IPS-20b (cell line): Measurements from ENCODE around the gene COX20.
"Not testable (repeated sequence)": the region's sequence is repeated elsewhere in the genome, so short reads cannot be mapped to it uniquely, and the experiment has no call there.

Source experiments
- H3K27ac ChIP-seq: one replicate; pipeline ENCODE4 v1.5.1; 2013; ENCODE audit warnings: low read length
- H3K27me3 ChIP-seq: 2 replicates; pipeline ENCODE4 v1.6.1; 2013; ENCODE audit warnings: mild to moderate bottlenecking, low read length, inconsistent platforms; ENCODE audit not compliant: insufficient read depth
- H3K36me3 ChIP-seq: 2 replicates; pipeline ENCODE4 v1.6.1; 2013; ENCODE audit warnings: low read depth, mild to moderate bottlenecking, inconsistent platforms, low read length, moderate library complexity; ENCODE audit not compliant: insufficient read depth
- H3K4me1 ChIP-seq: 2 replicates; pipeline ENCODE4 v1.6.1; 2013; ENCODE audit warnings: mild to moderate bottlenecking, control low read depth, inconsistent platforms, low read length, moderate library complexity; ENCODE audit not compliant: insufficient read depth
- H3K4me3 ChIP-seq: 2 replicates; pipeline ENCODE4 v1.5.1; 2013; ENCODE audit warnings: mild to moderate bottlenecking, low read length, inconsistent platforms
- H3K9ac ChIP-seq: 2 replicates; pipeline ENCODE4 v1.6.1; 2013; ENCODE audit warnings: low read depth, mild to moderate bottlenecking, inconsistent platforms, low read length, moderate library complexity
- H3K9me3 ChIP-seq: 2 replicates; pipeline ENCODE4 v1.6.1; 2013; ENCODE audit warnings: mild to moderate bottlenecking, low read depth, low read length, inconsistent platforms; ENCODE audit not compliant: insufficient read depth

The COX20 gene

DNA sequence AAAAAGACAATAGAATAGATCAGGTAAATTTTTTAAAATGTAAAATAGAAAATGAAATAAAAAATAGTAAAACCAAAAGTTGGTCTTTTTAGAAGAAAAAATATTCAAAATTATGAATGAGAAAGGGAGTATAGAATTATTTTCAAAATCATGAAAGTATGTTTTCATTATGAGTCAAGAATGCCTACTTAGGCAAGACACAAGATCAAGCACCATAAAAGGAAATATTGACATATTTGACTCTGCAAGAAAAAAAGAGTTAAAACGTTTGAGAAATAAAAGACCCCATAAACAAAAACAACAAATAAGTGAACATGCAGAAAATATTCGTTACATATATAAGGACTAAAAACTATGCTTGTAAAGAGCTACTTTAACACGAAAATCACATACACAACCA lies 4.8 kb upstream of the COX20 start:
- Histone ChIP-seq H3K9ac (no peak overlapping the region), H3K9me3 (no peaks in the 10 kb centered on the region), H3K4me3 (no peak overlapping the region), H3K36me3 (no peaks in the 10 kb centered on the region; the same call in 1 of the 2 replicates), H3K27ac (no peak overlapping the region), H3K4me1 (peaks cover 7% of the 10 kb centered on the region; the same call in 1 of the 2 replicates), H3K27me3 (no peaks in the 10 kb centered on the region)

DNA sequence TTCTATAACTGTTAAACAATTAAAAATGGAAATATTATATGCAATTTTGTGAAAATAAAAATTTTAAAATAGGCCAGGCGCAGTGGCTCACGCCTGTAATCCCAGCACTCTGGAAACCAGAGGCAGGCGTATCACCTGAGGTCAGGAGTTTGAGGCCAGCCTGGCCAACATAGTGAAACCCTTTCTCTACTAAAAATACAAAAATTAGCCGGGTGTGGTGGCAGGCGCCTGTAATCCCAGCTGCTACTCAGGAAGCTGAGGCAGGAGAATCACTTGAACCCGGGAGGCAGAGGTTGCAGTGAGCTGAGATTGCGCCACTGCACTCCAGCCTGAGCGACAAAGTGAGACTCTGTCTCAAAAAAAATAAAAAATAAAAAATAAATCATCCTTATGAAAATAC lies 2.2 kb upstream of the COX20 start:
- H3K4me1 ChIP-seq: peaks cover 11% of the 10 kb centered on the region; the same call in 1 of the 2 replicates
- not testable (repeated sequence) for H3K36me3 ChIP-seq, H3K27ac ChIP-seq, H3K27me3 ChIP-seq, H3K9me3 ChIP-seq
- peak overlapping the region; percentile 70; the same call in 1 of the 2 replicates for H3K4me3 ChIP-seq
- H3K9ac ChIP-seq: peak overlapping the region; percentile 96; the same call in 1 of the 2 replicates

DNA sequence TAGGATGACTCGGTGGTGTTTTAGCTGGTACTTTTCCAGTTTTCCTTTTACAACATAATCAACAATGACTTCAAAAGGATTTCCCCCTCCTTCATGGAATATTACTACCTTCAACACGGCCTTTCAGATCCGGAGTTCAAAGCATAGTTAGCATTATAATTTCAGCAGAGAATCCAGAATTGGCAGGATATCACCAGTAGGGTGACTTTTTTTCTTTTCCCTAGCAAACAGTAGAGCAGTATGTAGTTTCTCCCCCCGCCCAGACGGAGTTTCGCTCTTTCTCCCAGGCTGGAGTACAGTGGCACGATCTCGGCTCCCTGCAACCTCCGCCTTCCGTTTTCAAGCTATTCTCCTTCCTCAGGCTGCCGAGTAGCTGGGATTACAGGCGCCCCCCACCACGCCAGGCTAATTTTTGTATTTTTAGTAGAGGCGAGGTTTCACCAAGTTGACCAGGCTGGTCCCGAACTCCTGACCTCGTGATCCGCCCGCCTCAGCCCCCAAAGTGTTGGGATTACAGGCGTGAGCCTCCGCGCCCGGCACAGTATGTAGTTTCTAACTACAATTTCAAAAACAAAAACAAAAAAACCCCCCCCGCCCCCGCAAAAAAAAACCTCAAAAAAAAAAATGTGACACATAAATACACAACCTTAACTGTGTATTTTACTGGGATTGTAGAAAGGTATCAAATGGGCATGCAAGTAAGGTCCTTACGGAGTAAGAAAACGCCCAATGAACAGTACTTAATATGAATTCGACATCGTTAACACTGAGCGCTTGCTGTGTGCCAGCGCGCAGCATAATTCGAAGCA lies 1.5 kb upstream of the COX20 start:
- H3K4me1 ChIP-seq: peaks cover 11% of the 10 kb centered on the region; the same call in 1 of the 2 replicates
- H3K9me3 ChIP-seq: no peaks in the 10 kb centered on the region
- peak overlapping the region; percentile 99 for H3K27ac ChIP-seq
- peak overlapping the region; percentile 70 for H3K4me3 ChIP-seq
- H3K9ac ChIP-seq: peak overlapping the region; percentile 96
- no peaks in the 10 kb centered on the region for H3K27me3 ChIP-seq
- H3K36me3 ChIP-seq: peaks cover 5% of the 10 kb centered on the region; the same call in 1 of the 2 replicates

DNA sequence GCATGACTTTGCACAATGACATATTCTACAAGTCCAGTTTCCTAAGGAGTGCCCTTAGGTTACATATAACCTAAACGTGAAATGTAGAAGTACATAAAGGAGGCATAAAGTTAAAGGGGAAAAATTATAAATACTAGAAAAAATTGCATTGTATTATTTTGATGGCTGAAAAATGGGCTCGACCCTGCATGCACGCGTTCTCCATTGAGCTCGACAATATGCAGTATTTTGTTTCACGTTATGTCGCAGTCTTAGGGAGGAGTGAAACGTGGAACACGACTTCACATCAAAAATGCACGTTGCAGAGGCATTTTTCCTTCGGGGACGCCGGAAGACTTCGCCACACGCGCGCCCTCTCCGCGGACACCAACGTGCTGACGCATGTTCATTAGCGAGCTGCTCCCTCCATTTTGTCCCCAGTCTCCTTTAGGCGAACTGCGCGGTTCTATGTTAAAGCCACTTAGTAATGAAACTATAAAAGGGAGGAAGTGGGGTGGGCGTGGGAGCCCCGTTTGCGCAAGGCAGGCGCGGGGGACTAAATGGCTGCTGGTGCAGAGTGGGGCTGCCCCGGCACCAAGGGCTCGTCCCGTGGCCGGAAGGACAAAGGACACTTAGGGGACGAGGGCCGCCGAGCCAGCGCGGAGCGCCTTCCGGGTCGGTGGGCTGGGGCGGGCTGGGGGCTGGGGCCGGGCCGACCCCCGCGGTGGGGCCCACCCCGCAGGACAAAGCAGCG lies 749 bp upstream of the COX20 start:
- H3K27me3 ChIP-seq: no peaks in the 10 kb centered on the region
- H3K27ac ChIP-seq: peak overlapping the region; percentile 99
- peaks cover 9% of the 10 kb centered on the region for H3K36me3 ChIP-seq
- H3K4me1 ChIP-seq: peaks cover 11% of the 10 kb centered on the region; the same call in 1 of the 2 replicates
- peak overlapping the region; percentile 96 for H3K9ac ChIP-seq
- H3K4me3 ChIP-seq: peak overlapping the region; percentile 94
- no peaks in the 10 kb centered on the region for H3K9me3 ChIP-seq

DNA sequence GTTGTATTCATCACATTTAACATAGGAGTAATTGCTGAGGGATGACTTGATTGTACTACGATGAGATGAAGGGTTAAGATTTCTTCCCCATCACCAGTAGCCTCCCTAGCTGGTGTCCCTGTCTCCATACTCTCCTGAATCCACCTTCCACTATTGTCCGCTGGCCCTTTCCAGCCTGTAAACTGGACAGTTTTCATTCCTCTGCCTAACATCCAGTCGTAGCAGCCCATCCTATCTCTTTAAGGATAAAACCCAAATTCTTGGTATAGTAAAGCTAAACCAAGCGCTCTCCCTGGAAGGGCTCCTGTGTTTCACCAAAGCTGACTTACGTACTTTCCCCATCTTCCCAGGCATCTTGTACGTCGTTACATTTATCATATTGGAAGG lies 670 bp downstream of the COX20 start:
- Histone ChIP-seq H3K4me1 (peaks cover 11% of the 10 kb centered on the region; the same call in 1 of the 2 replicates), H3K9me3 (no peaks in the 10 kb centered on the region)

DNA sequence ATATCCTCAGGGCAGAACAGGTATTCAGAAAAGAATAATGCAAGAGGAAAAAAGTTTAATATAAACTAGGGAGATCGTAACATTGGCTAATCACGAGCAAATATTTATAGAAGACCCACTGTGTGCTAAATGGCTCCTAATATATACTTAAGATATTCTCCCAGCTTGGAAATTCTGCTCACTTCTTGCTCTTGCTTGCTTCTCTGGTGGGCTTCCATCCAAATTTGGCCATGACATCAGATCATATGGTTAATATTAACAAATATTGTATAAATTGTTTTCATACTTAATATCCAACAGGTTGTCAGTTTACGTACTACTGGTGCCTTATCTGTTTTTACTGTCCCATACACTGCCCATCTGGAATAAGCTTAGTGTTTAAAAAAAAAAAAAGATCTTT lies 1.1 kb downstream of the COX20 start:
- Histone ChIP-seq H3K9ac (peak overlapping the region; percentile 96), H3K36me3 (peaks cover 28% of the 10 kb centered on the region), H3K4me3 (peak overlapping the region; percentile 94), H3K27ac (peak overlapping the region; percentile 90), H3K27me3 (no peaks in the 10 kb centered on the region), H3K4me1 (peaks cover 11% of the 10 kb centered on the region; the same call in 1 of the 2 replicates), H3K9me3 (no peaks in the 10 kb centered on the region)

More for the DNA sequence above, 670 bp downstream of the COX20 start:
- Histone ChIP-seq H3K27me3 (no peaks in the 10 kb centered on the region), H3K9ac (peak overlapping the region; percentile 96), H3K36me3 (peaks cover 23% of the 10 kb centered on the region), H3K27ac (peak overlapping the region; percentile 90), H3K4me3 (peak overlapping the region; percentile 94)

DNA sequence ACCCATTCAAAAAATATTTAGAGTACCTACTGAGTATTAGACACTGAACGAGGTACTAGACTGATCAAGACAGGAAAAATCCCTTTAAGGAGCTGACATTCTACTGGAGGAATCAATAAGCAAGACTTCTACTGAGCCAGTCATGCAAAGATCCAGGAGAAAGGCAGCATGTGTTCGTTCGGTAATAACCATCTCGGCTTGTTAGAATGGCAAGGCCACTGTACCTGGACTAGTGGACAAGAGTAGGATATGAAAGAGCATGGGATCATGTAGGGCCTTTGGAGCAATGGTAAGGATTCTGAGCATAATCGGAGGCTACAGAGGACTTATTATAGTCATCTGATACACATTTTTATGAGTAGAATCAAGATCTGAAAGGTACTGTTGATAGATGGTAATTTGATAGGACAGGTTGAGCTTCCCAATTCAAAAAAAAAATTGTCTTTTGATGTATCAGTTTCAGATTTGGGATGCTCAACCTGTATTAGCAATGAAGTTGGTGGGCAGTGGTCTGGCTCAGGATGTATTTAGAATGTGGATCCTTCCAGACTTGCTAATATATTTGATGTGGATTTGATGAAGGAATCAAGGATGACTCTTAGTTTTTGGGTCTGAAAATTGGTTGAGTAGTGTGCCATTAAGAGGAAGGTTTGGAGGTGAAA lies 2.3 kb downstream of the COX20 start:
- peak overlapping the region; percentile 96; the same call in 1 of the 2 replicates for H3K9ac ChIP-seq
- no peak overlapping the region for H3K27ac ChIP-seq
- no peaks in the 10 kb centered on the region for H3K9me3 ChIP-seq
- H3K4me3 ChIP-seq: peak overlapping the region; percentile 94
- peaks cover 39% of the 10 kb centered on the region for H3K36me3 ChIP-seq
- H3K27me3 ChIP-seq: no peaks in the 10 kb centered on the region
- H3K4me1 ChIP-seq: peaks cover 11% of the 10 kb centered on the region; the same call in 1 of the 2 replicates

DNA sequence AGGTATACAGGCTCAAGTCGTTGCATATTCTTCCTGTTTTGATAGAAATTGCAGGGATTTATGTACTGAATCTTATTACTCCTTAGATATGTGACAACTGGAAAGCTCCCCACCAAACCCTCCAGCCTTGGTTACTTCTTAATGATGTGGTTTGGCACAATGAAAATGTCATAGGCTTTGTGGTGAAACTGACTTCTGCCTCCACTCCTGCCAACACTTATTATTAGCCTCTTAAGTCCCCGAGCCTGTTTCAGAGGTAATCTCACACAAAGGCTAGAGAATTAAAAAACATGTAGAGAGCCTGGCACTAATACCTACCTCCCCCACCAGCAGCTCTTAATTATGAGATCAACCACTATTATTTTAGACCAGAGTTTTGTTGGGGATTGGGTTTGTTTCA lies 4.2 kb downstream of the COX20 start:
- Histone ChIP-seq H3K4me1 (peaks cover 5% of the 10 kb centered on the region; the same call in 1 of the 2 replicates), H3K4me3 (no peak overlapping the region), H3K27me3 (no peaks in the 10 kb centered on the region), H3K36me3 (peaks cover 59% of the 10 kb centered on the region), H3K9me3 (no peaks in the 10 kb centered on the region), H3K27ac (no peak overlapping the region), H3K9ac (no peak overlapping the region)

DNA sequence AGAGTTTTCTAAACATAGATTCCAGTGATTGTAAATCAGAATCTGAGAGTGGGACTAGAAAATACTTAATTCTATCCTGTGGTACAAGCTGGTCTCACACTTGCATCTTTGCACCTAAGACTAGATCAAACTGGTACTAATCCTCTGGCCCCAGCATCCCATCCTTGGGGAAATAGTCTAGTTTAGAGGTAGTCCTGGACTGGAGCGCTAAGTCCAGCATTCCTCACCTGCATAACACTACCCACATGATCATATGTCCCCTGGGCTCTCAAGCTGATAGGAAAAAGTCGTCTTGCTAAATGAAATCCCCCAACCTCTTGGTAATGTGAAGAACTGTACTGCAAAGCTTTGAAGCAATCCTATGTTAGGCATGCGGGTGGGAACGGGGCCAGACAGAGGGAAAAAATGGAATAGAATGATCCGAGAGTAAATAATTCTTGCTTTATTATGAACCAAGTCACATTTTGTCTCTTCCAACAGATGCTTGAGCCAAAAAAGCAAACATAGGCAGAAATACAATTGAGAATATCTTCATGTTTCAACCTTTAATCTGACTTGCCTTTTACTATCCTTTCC lies 4.8 kb downstream of the COX20 start:
- Histone ChIP-seq H3K4me3 (no peak overlapping the region), H3K36me3 (peaks cover 65% of the 10 kb centered on the region), H3K9me3 (no peaks in the 10 kb centered on the region), H3K27me3 (no peaks in the 10 kb centered on the region), H3K9ac (no peak overlapping the region), H3K27ac (no peak overlapping the region), H3K4me1 (peaks cover 5% of the 10 kb centered on the region; the same call in 1 of the 2 replicates)

DNA sequence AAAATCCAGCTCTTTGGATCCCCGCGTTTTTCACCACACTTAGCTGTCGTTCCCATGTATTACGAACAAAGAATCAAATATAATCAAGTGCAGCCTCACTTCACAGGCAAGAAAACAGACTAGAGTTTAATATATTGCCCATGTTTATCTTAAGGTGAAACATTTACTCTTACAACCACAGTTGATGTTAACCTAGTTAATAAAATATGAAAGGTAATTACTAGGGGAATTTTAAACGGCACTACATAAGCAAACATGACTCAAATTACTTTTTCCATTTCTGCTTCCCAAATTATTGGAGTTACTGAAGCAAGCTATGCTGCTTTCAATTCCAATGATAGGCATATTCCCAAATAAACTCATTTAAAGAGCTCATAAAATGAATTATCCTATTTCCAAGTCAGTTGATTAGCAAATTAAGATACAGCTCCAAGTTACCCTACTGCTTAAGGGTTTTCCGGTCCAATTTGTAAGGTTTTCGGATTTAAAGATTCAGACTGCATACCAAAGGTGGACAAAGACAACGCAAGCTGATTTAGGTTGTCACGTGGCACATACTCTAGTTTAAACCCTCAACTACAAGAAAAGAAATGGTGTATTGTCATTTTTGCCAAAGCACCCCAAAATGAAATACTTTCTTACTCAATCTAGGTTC lies 5.9 kb downstream of the COX20 start:
- Histone ChIP-seq H3K27ac (no peak overlapping the region), H3K27me3 (no peaks in the 10 kb centered on the region), H3K36me3 (peaks cover 76% of the 10 kb centered on the region)

More for the DNA sequence above, 5.9 kb downstream of the COX20 start:
- Histone ChIP-seq H3K9me3 (no peaks in the 10 kb centered on the region), H3K9ac (no peak overlapping the region), H3K4me1 (peaks cover 5% of the 10 kb centered on the region; the same call in 1 of the 2 replicates), H3K4me3 (no peak overlapping the region)
